Measurements from ENCODE around the gene KIF17.

Gene KIF17

GRCh38 chr1:20616847-20617487 is 100.8 kb downstream of the KIF17 start:
- no peak for DNase-seq

- no peak for DNase-seq
Measured at GRCh38 chr1:20615946-20616846, 101.6 kb downstream of the KIF17 start.

GRCh38 chr1:20614131-20614579 is 103.7 kb downstream of the KIF17 start:
- DNase-seq = no peak
